GM19324 (cell line): ENCODE data around the gene ZNF526.

ENCODE experiments used
- ATAC-seq: cut with Tn5 transposase; IDR thresholded peaks from one replicate; pipeline ENCODE4 v1.9.1; 2021; ENCODE audit warnings: mild to moderate bottlenecking, moderate library complexity; ENCODE audit not compliant: unreplicated experiment, low FRiP score

Gene ZNF526

GRCh38 chr19:42219812-42220750 is at the start of gene ZNF526:
ZNF526 (plus strand) TSS chr19:42220312; CDS start chr19:42224404, 4,092 bp downstream.
- peak; percentile 71 for ATAC-seq

GRCh38 chr19:42170715-42171114 is 49.4 kb upstream of the ZNF526 start:
- no peak for ATAC-seq

GRCh38 chr19:42172261-42172660 is 47.9 kb upstream of the ZNF526 start:
- no peak for ATAC-seq

GRCh38 chr19:42173695-42174094 is 46.4 kb upstream of the ZNF526 start:
- ATAC-seq, result no peak

GRCh38 chr19:42174188-42174587 is 45.9 kb upstream of the ZNF526 start:
- no peak for ATAC-seq

- no peak for ATAC-seq
These were observed 45.0 kb upstream of the ZNF526 start for GRCh38 chr19:42174958-42175734.

GRCh38 chr19:42175952-42176648 is 44.0 kb upstream of the ZNF526 start:
- ATAC-seq, result no peak

GRCh38 chr19:42176649-42176989 is 43.5 kb upstream of the ZNF526 start:
- ATAC-seq, result no peak

- ATAC-seq, result no peak
These were observed 43.0 kb upstream of the ZNF526 start for GRCh38 chr19:42176990-42177685.

GRCh38 chr19:42177686-42178019 is 42.5 kb upstream of the ZNF526 start:
- ATAC-seq, result no peak

GRCh38 chr19:42178791-42179674 is 41.1 kb upstream of the ZNF526 start:
- no peak for ATAC-seq

GRCh38 chr19:42184401-42184861 is 35.7 kb upstream of the ZNF526 start:
- no peak for ATAC-seq

- ATAC-seq, result no peak
These were observed 34.8 kb upstream of the ZNF526 start for GRCh38 chr19:42185277-42185676.

- no peak for ATAC-seq
These were observed 31.4 kb upstream of the ZNF526 start for GRCh38 chr19:42188665-42189064.

GRCh38 chr19:42189133-42189532 is 31.0 kb upstream of the ZNF526 start:
- ATAC-seq, result no peak

- ATAC-seq, result no peak
These were observed 28.8 kb upstream of the ZNF526 start for GRCh38 chr19:42191330-42191729.

- no peak for ATAC-seq
These were observed 28.3 kb upstream of the ZNF526 start for GRCh38 chr19:42191855-42192254.

GRCh38 chr19:42193294-42193693 is 26.8 kb upstream of the ZNF526 start:
- no peak for ATAC-seq

- ATAC-seq, result no peak
These were observed 26.4 kb upstream of the ZNF526 start for GRCh38 chr19:42193706-42194105.
